Choroid plexus epithelial cell (primary cell): Measurements from ENCODE around the gene FASTKD2.

ENCODE experiments used
- DNase-seq: peaks from one replicate; pipeline ENCODE4 v3.0.0-alpha.2; 2010; ENCODE audit warnings: low read depth
- H3K4me3 ChIP-seq: 2 replicates; pipeline ENCODE4 v1.5.1; 2011; ENCODE audit warnings: low read depth, mild to moderate bottlenecking, control low read depth, low read length, moderate library complexity
- TF ChIP-seq, protein P1 (sequence below): conservative IDR thresholded peaks from 2 replicates; pipeline ENCODE4 v1.5.1; 2011; ENCODE audit warnings: low read depth, mild to moderate bottlenecking, control low read depth, inconsistent platforms, low read length, moderate library complexity

The FASTKD2 gene

DNA sequence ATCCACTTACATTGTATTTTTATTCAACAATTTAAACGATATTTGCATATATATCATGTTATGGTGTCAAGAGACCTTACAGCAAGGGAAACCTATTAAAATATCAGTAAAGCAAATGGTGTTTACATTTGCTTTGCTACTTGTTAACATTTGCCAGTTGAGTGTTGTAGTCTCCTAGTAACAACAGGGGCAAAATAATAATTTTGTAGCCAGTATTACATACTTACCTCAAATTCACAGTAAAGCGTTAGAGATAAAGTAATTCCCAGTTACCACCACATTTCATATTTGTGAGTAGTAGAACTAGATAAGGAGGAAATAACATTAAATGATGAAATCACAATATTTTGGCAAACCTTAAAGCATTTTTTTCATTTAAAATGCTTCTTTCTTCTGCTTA lies 71.3 kb downstream of the FASTKD2 start:
- TF ChIP-seq, protein P1, sequence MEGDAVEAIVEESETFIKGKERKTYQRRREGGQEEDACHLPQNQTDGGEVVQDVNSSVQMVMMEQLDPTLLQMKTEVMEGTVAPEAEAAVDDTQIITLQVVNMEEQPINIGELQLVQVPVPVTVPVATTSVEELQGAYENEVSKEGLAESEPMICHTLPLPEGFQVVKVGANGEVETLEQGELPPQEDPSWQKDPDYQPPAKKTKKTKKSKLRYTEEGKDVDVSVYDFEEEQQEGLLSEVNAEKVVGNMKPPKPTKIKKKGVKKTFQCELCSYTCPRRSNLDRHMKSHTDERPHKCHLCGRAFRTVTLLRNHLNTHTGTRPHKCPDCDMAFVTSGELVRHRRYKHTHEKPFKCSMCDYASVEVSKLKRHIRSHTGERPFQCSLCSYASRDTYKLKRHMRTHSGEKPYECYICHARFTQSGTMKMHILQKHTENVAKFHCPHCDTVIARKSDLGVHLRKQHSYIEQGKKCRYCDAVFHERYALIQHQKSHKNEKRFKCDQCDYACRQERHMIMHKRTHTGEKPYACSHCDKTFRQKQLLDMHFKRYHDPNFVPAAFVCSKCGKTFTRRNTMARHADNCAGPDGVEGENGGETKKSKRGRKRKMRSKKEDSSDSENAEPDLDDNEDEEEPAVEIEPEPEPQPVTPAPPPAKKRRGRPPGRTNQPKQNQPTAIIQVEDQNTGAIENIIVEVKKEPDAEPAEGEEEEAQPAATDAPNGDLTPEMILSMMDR, result no peak
- no peak overlapping the region for H3K4me3 ChIP-seq
- peak; percentile 17 for DNase-seq

DNA sequence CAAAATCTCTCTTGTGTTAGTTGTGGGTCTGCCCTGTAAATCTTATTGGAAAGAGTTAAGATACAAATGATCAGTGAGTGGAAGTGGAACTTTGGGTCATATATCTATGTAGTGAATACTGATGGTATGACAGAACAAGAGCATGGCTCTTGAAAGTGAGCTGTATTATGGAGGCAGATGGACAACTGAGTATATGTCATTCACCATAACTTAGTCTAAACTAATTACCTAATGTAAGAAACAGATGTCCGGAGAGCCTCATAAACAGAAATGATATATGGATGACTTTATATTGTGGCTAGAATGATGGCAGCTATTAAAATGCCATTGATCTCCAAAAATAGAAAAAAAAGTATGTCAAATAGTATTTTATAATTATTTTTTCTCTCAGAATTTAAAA lies 72.4 kb downstream of the FASTKD2 start:
- no peak for DNase-seq
- TF ChIP-seq, protein P1, result no peak
- H3K4me3 ChIP-seq, result no peak overlapping the region

DNA sequence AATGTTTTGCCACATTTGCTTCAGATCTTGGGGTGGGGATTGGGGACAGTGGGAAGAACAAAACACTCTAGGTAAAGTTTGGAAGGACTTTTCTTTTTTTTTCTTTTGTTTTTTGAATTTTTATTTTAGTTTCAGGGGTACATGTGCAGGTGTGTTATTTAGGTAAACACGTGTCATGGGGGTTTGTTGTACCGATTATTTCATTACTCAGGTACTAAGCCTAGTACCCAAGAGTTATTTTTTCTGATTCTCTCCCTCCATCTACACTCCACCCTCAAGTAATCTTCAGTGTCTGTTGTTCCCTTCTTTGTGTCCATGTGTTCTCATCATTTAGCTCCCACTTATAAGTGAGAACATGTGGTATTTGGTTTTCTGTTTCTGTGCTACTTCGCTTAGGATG lies 73.3 kb downstream of the FASTKD2 start:
- DNase-seq, result no peak
- H3K4me3 ChIP-seq, result no peak overlapping the region
- TF ChIP-seq, protein P1, result no peak

DNA sequence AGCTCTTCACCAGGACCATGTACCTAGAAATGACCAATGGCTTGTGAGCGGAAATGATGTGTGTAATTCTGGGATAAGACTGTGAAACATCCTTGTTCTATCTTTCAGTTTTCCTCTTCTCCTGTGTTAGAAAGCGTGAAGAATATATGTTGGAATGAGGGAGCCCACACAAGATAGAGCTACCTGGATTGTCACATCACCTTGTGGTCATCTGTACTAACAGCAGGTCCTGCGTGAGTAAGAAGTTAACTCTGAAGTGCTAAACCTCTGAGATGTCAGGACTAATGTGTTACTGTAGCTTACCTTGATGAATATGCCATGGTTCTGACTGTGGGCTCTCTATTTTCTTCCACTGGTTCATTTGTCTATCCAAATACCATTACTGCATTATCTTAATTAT lies 75.6 kb downstream of the FASTKD2 start:
- no peak for DNase-seq
- no peak overlapping the region for H3K4me3 ChIP-seq
- TF ChIP-seq, protein P1, result no peak
